HG02852 (cell line): Measurements from ENCODE around the gene SERPINB6.
A peak's percentile ranks its signal among the peaks of the same experiment; 100 is the strongest.
"Not testable (repeated sequence)": the region's sequence is repeated elsewhere in the genome, so short reads cannot be mapped to it uniquely, and the experiment has no call there.

ENCODE experiments used
- ATAC-seq: cut with Tn5 transposase; IDR thresholded peaks from one replicate; pipeline ENCODE4 v1.9.1; 2021; ENCODE audit warnings: mild to moderate bottlenecking, moderate library complexity; ENCODE audit not compliant: unreplicated experiment

Gene SERPINB6

DNA sequence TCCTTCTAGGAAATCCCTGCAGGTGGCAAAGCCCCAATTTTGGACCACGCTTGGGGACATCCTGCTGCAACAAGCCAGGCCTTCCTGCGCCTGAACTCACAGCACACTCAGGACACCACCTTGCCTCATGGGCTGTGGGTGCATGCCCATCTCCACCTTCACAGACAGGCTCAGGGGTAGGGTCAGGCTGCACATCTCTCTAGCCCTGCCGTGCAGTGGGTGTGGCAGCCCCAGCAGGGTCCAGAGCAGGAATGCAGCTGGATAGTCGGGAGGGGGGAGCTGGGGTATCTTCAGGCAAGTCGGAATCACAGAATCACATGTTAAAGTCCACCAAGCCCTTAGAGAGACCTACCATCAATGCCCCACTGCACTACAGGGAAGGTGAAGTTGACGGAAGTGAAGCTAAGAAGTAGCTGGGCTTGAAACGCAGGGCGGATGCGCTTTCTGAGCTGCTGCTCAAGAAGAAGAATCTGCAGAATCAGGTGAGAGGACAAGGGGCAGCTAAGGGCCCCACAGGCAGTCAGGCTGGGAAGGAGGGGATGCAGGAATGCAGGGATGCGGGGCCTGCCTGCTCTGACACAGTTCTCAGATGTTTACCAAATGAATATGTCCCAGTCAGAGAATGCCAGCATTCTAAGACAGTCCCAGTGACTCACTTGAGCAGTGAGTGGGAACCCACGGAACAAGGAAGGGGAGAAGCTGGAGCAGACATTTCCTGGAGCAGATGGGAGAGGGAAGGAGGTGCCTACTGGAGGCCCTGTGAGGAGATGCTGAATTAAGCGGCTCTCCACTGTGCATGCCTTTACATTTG is 11.3 kb downstream of the SERPINB6 start:
- no peak for ATAC-seq

DNA sequence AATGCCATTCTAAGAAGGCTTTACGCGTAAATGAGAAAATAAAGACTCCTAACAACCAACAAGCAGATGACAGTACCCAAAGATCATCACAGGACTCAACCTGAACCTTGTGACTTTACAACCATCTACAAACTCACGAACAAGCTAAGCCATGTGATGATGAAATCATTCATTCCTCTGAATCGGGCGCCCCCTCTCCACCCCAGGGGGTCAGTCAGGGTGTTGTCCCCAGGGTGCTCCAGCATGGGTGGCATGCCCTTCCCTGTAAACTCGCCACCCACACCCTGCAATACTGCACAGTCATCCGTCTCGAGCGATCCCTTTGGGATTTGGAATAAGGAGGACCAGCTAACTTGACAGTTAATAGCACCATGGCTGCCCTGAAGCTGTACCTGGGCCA is 12.6 kb downstream of the SERPINB6 start:
- ATAC-seq: no peak

DNA sequence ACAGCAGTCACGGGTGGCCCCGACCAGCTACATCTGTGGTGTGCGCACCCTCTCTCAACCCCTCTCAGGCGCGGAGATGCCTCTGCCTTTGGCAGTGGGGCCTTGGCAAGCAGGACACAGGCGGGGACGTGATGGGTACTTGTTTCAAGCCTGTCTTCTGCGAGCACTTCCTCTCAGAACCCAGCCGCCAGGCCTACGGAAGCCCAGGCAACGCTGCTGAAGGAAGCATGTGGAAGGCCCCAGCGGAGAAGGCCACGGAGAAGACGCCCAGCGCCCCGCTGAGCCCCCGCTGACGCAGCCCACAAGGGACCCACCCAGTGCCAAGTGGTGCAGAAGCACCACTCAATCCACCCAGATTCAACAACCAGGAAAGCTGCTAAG is 13.0 kb downstream of the SERPINB6 start:
- ATAC-seq: no peak

DNA sequence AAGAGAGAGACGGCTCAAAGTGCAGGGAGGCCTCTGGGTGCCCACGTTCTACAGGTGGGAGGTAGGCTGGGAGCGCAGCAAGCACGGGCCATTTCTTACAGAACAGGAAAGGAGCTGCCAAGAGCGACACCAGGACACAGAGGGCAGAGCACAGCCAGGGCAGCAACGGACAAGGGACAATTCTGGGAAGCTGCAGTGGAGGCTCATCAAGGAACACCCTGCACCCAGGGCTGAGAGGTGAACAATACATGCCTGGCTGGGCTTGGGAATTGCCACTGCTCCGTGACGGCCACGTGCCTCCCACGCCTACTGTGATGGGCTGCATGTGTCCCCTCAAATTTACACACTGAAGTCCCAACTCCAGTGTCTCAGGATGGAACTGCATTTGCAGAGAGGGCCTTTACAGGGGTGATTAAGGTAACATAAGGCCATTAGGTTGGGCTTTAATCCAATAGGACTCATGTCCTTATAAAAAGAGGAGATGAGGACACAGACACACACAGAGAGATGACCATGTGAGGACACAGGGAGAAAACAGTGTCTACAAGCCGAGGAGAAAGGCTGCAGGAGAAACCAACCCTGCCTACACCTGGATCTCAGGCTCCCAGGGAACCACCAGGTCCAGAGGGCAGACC is 13.6 kb downstream of the SERPINB6 start:
- ATAC-seq: no peak

DNA sequence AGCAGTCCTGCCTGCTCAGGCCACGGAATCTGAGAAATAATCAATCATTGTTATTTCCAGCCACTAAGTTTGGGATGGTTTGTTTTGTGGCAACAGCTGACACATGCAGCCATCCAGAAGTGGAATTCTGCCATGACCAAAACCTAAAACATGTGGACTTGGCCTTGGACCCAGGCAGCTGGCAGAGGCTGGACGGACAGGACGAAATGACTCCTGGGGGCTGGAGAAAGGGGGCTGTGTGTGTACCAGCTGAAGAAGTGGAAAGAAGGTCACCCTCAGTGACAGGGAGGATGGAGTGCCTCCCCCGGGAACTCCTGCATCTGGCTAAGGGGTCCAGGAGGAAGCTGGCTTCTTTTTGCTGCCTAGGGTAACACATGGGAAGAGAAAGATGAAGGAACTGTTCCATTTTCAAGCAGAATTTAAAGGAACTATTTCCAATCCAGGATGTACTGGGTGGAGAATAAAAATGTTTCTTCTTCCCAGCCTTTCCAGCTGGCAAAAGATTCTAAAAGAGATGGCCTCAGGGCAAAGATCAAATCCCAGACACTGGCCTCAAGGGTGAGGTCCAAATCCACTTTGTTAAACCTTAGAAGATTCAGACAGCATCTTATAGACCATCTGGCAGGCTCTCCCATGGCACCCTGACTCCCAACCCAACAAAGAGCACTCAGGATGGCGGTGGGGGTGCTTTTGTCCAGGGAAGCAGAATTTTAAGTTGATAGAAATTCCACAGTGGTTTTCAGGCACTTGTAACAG is 14.3 kb downstream of the SERPINB6 start:
- no peak for ATAC-seq

DNA sequence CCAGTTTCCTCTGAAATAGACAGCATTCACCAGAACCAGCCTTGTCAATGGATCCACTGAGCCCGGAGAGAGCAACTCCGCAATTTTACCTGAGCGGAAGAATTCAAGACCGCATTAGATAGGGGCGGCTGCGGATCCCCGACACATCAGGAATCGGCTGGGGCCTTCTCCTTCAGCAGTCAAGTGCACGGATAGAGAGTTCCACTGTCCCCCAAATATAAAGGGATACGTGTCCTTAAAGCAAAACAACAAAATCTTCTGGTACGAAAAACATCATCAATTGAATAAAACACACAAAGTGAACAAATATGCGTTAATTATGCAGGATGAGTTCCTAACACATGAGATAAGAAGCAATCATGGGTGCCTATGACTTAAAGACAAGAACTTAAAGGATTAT is 18.3 kb downstream of the SERPINB6 start:
- ATAC-seq: no peak

DNA sequence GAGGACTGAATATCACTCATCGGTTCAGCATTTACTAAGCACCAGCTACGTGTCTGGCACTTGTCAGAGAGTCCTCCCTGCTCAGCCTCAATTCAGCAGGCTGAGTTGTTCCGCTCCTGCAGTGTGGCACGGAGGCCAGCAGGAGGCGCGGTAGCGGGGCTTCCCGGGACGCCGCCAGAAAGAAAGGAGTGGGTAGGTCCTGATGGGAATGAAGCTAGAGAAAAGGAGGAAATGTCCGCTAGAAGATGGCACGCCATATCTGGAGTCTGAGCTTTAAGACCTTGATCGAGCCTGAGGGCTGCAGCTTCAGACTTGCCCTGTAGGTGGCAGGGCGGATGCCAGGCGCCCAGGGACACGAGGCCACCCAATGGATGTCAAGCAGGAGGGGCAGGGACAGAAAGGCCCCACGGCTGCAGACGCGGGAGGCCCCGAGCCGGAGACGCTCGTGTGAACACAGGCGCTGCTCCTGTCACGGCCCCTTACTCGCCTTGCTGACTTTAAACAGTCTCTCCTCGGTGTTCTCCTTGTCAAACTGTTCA is 18.7 kb downstream of the SERPINB6 start:
- ATAC-seq: peak; percentile 72

DNA sequence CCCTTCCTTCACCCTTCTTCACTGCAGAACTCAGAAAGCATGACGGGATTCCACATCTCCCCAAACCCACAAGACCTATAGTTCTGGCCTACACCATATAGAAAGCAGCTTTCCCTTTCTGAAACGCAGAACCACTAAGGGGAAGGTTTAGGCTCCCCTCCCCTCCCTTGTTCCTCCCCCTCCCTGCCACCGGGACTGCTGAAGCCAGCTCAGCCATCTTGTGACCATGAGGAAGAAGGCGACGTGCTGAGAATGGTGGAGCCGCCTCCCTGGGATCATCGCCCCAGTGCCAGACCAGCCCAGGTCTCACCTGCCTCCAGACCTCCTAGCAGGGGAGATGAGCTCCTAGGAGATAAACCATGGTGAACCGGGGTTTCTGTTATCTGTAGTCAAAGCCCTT is 19.6 kb downstream of the SERPINB6 start:
- ATAC-seq: no peak

DNA sequence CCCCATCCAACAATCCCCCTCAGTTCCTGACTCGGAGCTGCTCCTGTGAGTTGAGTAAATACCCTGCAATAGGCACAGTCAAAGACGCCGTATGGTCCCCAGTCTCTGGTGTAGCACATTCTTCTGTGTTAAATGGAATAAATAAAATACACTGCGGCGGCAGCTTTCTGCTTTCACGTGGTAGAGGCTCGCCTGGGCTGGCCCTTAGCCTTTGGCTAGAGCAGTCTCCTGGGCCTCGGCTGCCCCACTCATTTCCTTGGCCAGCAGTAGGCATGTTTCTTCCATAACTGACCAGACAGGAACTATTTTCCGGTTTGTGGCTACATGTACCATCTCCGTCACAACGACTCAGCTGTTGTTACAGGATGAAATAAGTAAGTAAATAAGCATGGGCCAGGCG is 20.7 kb downstream of the SERPINB6 start:
- no peak for ATAC-seq

DNA sequence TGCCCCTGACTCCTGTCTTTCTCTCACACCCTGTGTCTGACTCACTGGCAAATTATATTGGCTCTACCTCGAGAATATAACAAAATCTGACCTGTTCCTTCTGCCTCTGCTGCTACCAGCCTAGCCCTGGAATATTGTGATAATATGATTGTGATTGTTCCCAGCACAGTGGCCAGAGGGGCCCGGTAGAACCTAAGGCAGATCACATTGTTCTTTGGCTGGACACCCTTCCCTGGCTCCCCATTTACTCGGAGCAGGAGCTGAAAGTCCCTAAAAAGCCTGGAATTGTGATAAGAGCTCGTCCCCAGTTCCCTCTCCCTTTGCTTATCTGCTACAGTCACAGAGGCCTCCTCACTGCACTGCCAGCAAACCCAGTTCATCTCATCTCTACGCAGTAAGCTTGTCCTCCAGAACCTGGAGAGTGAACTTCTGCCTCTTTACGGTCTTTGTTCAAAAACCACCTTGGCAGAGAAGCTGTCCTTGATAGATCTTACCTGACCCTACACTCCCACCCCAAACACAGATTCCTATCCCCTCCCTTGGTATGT is 21.8 kb downstream of the SERPINB6 start:
- ATAC-seq: no peak

DNA sequence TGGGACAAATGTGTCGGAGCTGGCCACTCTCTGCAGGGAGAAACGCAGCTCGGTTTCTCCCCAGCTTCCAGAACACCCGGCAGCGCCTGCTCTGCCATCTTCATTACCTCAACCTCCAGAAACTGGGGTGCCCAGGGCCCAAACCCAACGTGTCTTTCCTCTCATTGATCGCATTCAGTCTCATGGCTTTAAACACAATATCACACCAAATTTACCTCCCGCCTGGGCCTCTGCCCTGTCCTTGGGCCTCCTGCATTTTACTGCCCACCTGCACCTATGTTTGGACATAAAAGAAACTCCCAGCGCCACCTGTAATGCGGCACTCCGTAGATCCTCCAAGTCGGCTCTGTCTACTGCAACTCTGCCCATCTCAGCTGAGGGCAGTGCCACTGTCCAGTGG is 22.2 kb downstream of the SERPINB6 start:
- no peak for ATAC-seq

DNA sequence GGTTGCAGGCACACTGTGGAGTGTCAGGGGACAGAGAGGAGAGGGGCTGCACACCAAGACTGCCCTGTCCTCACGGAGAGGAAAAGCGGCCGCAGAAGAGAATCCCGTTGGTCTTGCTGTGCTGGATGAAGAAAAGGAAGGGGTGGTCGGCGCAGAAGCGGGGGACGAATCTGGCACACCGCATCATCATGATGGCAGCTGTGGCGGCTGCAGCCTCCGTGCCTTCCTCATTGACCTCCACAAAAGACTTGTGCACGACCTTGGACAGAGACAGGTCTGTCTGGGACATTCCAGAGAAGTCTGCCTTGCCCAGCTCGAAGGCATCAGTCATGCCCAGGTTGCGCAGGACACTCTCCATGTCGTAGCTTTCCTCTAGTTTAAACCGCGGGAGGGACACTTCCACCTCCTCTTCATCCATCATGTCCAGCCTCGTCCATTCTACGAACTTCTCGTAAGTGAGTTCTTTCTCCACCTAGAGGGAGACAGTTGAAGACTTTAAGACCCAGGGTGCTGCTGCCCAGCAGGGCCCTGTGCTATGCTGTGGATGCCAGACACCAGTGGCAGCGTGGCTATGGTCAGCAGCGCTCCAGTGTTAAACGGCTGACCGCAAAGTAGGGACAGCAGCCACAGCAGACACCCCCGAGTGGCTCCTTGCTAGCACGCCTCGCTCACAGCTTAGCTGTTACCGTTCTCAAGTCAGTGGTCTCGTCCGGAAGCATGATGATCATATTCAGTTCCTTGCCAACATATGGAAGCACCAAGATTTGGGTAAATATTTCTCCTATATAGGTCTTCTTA is 22.9 kb downstream of the SERPINB6 start:
- no peak for ATAC-seq

DNA sequence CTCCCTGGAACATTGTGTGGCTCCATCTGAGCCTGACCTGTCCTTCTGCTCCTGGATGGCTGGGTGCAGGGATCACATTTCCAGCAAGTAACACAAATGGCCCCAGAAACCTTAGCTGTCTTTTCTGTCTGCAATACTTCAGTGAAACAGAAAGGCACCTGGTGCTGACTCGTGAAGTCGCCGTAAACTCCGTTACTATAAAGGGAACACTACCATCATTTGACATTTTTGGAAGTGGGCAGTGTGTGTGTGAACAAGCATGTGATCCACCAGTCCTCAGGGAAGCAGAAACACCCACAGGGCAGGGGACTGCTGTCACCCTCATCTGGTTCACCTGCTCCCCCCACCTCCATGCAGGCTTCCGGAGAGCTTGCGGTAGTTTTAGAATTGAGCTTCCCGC is 23.9 kb downstream of the SERPINB6 start:
- no peak for ATAC-seq

DNA sequence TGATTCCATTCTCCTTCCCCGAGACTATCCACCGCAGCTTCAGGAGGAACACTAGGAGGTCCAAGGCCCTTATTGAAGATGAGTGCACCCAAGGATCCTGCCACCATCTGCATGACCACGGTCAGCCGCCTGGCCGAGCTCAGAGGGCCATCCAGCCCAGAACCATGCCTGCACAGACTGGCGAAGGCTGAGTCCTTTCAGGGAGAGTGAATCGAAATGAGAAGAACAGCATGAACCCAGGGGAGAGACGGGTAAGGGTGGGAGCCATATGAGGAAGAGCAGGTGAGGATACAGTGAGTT is 26.3 kb downstream of the SERPINB6 start:
- ATAC-seq: no peak

DNA sequence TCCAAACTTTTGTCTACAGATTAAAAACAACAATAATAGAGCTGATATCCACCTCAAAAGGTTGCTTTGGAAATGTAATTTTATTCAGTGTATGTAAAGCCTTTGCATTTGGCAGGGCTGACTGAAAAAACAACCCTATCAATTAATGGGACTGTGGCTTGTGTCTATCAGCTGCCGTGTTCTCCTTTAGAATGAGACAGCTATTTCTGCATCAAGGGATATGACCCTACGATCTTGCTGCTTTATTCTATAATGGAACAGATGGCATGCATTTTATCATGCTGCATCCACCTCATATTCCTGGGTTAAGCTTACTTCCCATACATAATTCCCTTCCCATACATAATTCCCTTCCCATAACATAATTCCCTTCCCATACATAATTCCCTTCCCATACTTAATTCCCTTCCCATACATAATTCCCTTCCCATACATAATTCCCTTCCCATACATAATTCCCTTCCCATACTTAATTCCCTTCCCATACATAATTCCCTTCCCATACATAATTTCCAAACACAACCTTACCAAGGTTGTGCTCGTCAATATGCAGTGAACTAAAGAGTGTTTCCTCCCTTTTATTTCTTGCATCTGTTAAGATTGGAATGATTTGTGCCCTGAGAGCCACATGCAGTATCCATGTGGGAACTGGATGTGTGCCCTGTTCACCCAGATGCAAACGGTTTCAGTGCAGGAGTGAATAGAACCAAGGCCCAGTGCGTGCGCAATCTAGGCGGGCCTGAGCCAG is 26.8 kb downstream of the SERPINB6 start:
- ATAC-seq: no peak

DNA sequence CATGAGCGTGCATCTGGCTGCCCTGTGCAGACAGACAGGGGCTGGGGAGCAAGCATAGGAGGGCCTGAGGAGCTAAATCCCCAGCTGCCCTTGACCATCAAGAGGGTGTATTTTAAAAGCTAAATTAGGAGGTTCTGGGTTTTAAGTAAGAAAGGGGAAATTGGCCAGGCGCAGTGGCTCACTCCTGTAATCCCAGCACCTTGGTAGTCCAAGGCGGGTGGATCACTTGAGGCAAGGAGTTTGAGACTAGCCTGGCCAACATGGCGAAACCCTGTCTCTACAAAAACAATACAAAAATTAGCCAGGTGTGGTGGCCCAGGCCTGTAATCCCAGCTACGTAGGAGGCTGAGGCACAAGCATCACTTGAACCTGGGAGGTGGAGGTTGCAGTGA is 27.8 kb downstream of the SERPINB6 start:
- ATAC-seq: no peak

DNA sequence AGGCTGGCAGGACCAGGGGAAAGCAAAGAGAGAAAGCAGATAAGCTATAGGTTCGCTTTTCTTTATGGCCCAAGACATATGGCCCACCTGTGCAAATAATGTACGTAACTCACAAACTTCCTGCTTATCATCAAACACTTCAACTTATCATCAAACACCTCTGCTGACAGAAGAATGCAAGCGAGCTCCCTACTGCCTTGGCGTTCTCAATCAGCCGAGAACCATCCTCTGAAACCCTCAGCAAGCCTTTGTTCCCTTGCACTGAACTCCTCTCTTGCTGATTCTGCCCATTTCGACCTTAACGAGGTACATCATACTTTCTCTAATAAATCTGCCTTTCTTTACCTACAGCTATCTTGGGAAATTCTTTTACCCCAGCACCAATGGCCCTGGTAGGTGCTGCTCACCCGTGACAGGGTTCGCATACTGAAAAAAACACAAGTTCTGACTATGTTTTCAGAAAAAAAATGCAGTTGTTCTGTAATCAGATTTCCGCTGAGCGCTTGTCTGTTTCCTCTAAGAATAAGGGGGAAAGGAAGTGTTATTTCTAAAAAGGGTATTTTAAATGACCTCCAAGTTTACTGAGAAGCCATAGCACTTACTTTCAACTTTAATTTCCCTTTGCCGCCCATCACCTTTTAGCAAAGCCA is 28.3 kb downstream of the SERPINB6 start:
- ATAC-seq: no peak

DNA sequence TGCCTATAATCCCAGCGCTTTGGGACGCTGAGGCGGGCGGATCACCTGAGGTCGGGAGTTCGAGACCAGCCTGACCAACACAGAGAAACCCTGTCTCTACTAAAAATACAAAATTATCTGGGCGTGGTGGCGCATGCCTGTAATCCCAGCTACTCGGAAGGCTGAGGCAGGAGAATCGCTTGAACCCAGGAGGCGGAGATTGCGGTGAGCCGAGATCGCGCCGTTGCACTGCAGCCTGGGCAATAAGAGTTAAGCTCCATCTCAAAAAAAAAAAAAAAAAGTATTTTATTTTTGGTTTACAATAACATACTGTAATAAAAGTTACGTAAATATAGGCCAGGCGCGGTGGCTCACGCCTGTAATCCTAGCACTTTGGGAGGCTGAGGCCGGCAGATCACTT is 29.3 kb downstream of the SERPINB6 start:
- ATAC-seq: not testable (repeated sequence)

DNA sequence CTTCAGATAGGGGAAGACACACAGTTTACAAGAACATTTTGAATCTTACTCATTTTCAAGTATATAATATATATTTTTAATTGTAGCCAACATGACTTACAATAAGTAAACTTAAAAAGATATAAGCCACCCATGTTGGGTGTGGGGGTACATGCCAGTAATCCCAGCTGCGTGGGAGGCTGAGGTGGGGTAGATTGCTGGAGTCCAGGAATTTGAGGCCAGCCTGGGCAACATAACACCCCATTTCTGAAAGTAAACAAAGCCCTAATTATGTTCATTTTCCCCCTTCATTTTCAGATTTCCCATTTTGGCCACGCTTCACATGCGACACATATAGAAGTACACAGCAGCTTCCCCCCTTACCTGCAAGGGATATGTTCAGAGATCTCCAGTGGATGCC is 30.5 kb downstream of the SERPINB6 start:
- ATAC-seq: no peak
